Measurements from ENCODE around the gene HYOU1. TPM values are rescaled to one million over a fixed set of nuclear protein-coding genes. Genes with fewer than 3 reads are reported as not detected.
"Not testable (repeated sequence)": the region's sequence is repeated elsewhere in the genome, so short reads cannot be mapped to it uniquely, and the experiment has no call there.

HYOU1 gene
- total RNA-seq, 1 donor from 2014 or later: 122 TPM

DNA sequence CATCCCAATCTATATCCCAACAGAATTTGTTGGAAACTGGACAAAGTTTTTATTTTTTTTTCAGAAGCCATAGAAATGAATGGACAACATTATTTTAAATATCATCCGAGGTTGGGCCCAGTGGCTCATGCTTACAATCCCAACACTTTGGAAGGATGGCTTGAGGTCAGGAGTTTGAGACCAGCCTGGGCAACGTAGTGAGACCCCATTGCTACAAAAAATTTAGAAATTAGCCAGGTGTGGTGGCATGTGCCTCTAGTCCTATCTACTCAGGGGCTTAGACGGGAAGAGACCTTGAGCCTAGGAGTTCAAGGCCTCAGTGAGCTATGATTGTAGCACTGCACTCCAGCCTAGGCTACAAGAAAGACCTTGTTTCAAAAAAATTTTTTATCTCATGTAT lies 22.2 kb downstream of the HYOU1 start:
- Mint-ChIP-seq H3K4me3 (no peak overlapping the region), H3K36me3 (ENCODE audit: low read depth) (no peaks in the 10 kb centered on the region), H3K27me3 (no peaks in the 10 kb centered on the region), H3K27ac (no peak overlapping the region), H3K9me3 (no peaks in the 10 kb centered on the region), H3K4me1 (peaks cover 16% of the 10 kb centered on the region)
- no peak for DNase-seq
- ATAC-seq (ENCODE audit: low read depth): no peak
- POLR2A ChIA-PET: interaction anchor here (0.8 to 1.5 kb wide), 3 partner anchors 12 to 32 kb away, joined by 4 to 7 read pairs (median 6); partner anchors contain the start of genes HYOU1 and VPS11
- intact Hi-C loops (cut with micrococcal nuclease): no loop called here
- CTCF ChIA-PET: no interaction called here
- TF ChIP-seq CTCF (IDR thresholded peaks at IDR 0.05): no peak

GRCh38 chr11:119033421-119033820 lies 23.6 kb downstream of the HYOU1 start:
- ATAC-seq (ENCODE audit: low read depth); H3K27me3 Mint-ChIP-seq; intact Hi-C loops (cut with micrococcal nuclease); DNase-seq; H3K36me3 Mint-ChIP-seq (ENCODE audit: low read depth); H3K27ac Mint-ChIP-seq; H3K9me3 Mint-ChIP-seq; H3K4me3 Mint-ChIP-seq: not testable (repeated sequence)
- ChIA-PET POLR2A (interaction anchor here (0.7 to 1.2 kb wide), 3 partner anchors 10 to 34 kb away, joined by 3 to 5 read pairs (median 4); no protein-coding TSS in a partner anchor), CTCF (interaction anchor here (1.1 kb wide), 1 partner anchor 9 kb away, joined by 3 read pairs; no protein-coding TSS in a partner anchor)
- peaks cover 15% of the 10 kb centered on the region for H3K4me1 Mint-ChIP-seq

GRCh38 chr11:119031912-119032280 lies 25.1 kb downstream of the HYOU1 start:
- no peaks in the 10 kb centered on the region for H3K9me3 Mint-ChIP-seq
- intact Hi-C loops (cut with micrococcal nuclease): loop anchor here (2.0 kb wide), 2 partner anchors 125 to 341 kb away; no protein-coding TSS in a partner anchor
- peaks cover 15% of the 10 kb centered on the region for H3K4me1 Mint-ChIP-seq
- ChIA-PET POLR2A (interaction anchor here (0.6 kb wide), 1 partner anchor 14 kb away, joined by 5 read pairs; no protein-coding TSS in a partner anchor), CTCF (interaction anchor here (0.7 to 1.1 kb wide), 2 partner anchors 13 to 33 kb away, joined by 3 read pairs; partner anchors contain the start of gene TRAPPC4)
- no peak overlapping the region for H3K4me3 Mint-ChIP-seq
- DNase-seq (no peak), ATAC-seq (ENCODE audit: low read depth) (no peak)
- no peak for TF ChIP-seq CTCF (IDR thresholded peaks at IDR 0.05)
- no peaks in the 10 kb centered on the region for H3K27me3 Mint-ChIP-seq
- peaks cover 7% of the 10 kb centered on the region for H3K36me3 Mint-ChIP-seq (ENCODE audit: low read depth)
- H3K27ac Mint-ChIP-seq: no peak overlapping the region

GRCh38 chr11:119030329-119031047 lies 26.5 kb downstream of the HYOU1 start, which contains the start of gene SLC37A4:
SLC37A4 (minus strand) TSS chr11:119030877.
- Mint-ChIP-seq H3K27ac (peak within 1 kb of the TSS; percentile 61), H3K4me3 (peak within 1 kb of the TSS; percentile 85), H3K27me3 (no peaks in the 10 kb centered on the region), H3K9me3 (no peaks in the 10 kb centered on the region), H3K4me1 (peaks cover 15% of the 10 kb centered on the region), H3K36me3 (ENCODE audit: low read depth) (peaks cover 12% of the 10 kb centered on the region)
- DNase-seq: peak; percentile 99
- TF ChIP-seq CTCF (IDR thresholded peaks at IDR 0.05): no peak
- POLR2A ChIA-PET: interaction anchor here (1.0 to 1.5 kb wide), 4 partner anchors 12 to 54 kb away, joined by 3 to 21 read pairs (median 4); partner anchors contain the start of genes HMBS, RPS25, TRAPPC4 and VPS11
- intact Hi-C loops (cut with micrococcal nuclease): loop anchor here (1.0 to 2.0 kb wide), 11 partner anchors 12 to 340 kb away; partner anchors contain the start of genes CENATAC, HINFP, HYOU1 and RPS25
- peak; percentile 95 for ATAC-seq (ENCODE audit: low read depth)
- CTCF ChIA-PET: no interaction called here

DNA sequence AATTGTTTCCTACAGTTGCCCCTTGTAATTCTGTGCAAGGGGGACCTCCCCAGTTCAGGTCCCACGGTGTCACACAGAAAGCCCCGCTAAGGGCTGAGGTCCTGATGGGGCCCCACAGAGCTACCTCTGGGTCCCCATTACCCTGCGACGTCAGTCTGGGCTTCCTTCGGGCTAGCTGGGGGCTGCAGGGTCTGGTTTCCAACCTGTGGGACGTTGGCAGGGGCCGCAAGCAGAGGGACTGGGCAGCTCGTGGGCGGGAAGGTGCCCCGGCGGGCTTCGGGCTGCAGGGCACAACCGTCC lies 27.0 kb downstream of the HYOU1 start:
- Mint-ChIP-seq H3K36me3 (ENCODE audit: low read depth) (peaks cover 17% of the 10 kb centered on the region), H3K4me1 (peaks cover 15% of the 10 kb centered on the region), H3K4me3 (peak overlapping the region; percentile 85), H3K27me3 (no peaks in the 10 kb centered on the region), H3K27ac (peak overlapping the region; percentile 0), H3K9me3 (no peaks in the 10 kb centered on the region)
- ATAC-seq (ENCODE audit: low read depth) (no peak), DNase-seq (peak; percentile 31)
- intact Hi-C loops (cut with micrococcal nuclease): loop anchor here (1.0 to 2.0 kb wide), 11 partner anchors 12 to 339 kb away; partner anchors contain the start of genes CENATAC, HINFP, HYOU1 and RPS25
- ChIA-PET CTCF (no interaction called here), POLR2A (interaction anchor here (1.0 to 1.5 kb wide), 4 partner anchors 11 to 55 kb away, joined by 3 to 21 read pairs (median 4); partner anchors contain the start of genes HMBS, RPS25, TRAPPC4 and VPS11)
- TF ChIP-seq CTCF (IDR thresholded peaks at IDR 0.05): no peak
